A549 (cell line): Measurements from ENCODE around the gene TMTC1.

Experiments
- CTCF ChIP-seq: fragments of >200 bp; sonication (Bioruptor Twin); formaldehyde crosslinking; IDR thresholded peaks from 3 replicates; pipeline ENCODE4 v1.5.1; 2016
- NR3C1 ChIP-seq: fragments of >200 bp; sonication (Bioruptor Twin); formaldehyde crosslinking; IDR thresholded peaks from 3 replicates; pipeline ENCODE4 v1.6.1; 2017

GRCh38 chr12:29730481-29730880 is 53.3 kb downstream of the TMTC1 start:
- TF ChIP-seq CTCF (no peak), NR3C1 (no peak)
